GM21619 (cell line): ENCODE measurements around the gene SLC17A1.

ENCODE experiments used
- ATAC-seq: cut with Tn5 transposase; IDR thresholded peaks from one replicate; pipeline ENCODE4 v1.9.1; 2021; ENCODE audit not compliant: unreplicated experiment

The SLC17A1 gene

GRCh38 chr6:25833136-25833535, 1.3 kb upstream of the SLC17A1 start:
- no peak for ATAC-seq

DNA sequence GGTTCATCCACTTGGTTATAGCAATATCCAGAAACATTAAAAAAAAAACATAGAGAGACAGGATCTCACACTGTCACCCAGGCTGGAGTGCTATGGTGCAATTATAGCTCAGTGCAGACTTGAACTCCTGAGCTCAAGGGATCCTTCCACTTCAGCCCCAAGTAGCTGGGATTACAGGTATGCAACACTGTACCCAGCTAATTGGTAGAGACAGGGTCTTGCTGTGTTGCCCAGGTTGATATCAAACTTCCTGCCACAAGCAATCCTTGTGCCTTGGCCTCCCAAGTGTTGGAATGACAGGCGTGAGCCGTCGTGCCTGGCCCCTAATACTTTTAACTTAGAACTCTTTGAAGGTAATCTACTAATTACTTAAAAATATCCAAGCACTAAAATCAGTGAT, 818 bp upstream of the SLC17A1 start:
- ATAC-seq: no peak

GRCh38 chr6:25832307-25832662, 433 bp upstream of the SLC17A1 start:
- no peak for ATAC-seq

DNA sequence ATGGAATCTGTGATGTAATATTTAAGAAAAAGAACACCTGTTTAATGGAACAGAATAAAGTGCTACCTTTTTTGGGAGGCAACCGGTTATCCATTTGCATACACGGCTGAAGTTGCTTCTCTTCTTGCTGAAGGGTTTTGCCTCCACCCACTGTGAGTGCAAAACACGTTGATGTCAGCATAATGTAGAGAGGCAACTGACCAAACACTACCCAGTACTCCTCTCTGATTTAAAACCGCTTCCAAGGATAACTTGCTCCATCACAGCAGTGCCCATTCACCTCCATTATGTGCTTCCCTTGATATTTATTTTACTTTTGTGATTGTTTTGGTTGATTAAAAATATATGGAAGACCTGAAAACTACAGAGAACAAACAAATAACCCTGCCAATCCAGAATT, 1.4 kb downstream of the SLC17A1 start:
- ATAC-seq: no peak

- ATAC-seq: no peak
Measured at GRCh38 chr6:25829375-25829774, 2.5 kb downstream of the SLC17A1 start.

DNA sequence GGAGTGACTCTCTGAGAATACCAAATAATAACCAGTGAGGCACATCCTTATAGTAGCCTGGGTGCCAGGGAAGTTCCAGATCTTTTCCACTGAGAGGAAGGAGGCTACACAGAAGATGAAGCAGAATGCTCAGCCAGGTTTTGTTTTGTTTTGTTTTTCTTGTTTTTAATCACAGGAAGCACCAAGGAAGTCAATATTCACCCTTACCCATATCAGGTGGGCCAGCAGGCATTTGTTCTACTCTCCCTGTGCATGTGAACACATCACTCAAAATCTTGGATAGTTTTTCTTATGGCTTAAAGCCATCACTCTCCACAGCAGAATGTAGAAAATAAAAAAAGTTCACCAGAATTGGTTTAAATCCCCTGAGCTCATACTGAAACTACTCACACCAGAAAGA, 10.5 kb downstream of the SLC17A1 start:
- ATAC-seq: no peak

DNA sequence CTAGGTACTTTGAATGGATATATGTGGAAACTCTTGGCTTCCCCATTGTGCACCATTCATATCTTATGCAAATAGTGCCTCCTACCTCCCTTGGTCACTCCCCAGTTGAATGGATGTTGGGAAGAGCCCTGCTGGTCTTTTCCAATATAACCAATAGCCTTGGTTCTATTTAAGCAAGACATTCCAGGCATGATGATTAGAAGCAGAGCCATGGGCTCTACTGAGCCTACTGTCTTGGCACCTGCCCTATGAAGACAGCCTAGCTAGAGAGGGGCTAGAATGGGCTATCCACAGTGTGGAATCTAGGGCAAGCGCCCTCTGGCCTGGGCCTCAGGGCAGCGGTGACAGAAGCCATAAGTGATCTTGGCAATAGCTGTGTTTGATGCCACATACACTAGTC, 15.6 kb downstream of the SLC17A1 start:
- ATAC-seq: no peak

DNA sequence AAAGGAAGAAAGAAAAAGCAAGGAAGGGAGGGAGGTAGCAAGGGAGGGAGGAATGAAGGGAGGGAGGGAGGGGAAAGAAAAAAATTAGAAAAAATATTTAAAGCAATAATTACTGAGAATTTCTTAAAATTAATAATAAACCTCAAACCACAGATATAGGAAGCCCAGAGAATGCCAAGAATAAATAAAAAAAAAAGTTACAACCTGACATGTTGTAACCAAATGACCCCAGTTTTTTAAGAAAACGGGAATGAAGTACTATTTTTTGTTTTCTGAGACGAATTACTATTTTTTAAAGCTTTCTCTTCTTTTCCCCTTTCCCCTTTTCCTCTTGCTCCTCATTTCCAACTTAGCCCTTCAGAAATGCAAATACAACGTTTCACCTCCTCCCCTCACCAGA, 16.7 kb downstream of the SLC17A1 start:
- no peak for ATAC-seq

DNA sequence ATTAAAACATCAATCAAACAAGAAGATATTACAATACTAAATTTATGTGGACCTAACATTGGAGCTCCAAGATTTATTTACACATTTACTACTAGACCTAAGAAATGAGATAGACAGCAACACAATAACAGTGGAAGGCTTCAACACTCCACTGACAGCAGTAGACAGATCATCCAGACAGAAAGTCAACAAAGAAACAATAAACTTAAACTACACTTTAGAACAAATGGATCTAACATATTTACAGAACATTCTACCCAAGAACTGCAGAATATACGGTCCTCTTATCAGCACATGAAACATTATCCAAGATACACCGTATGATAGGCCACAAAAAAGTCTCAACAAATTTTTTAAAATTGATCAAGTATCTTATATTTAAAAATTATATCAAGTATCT, 27.0 kb downstream of the SLC17A1 start:
- no peak for ATAC-seq

DNA sequence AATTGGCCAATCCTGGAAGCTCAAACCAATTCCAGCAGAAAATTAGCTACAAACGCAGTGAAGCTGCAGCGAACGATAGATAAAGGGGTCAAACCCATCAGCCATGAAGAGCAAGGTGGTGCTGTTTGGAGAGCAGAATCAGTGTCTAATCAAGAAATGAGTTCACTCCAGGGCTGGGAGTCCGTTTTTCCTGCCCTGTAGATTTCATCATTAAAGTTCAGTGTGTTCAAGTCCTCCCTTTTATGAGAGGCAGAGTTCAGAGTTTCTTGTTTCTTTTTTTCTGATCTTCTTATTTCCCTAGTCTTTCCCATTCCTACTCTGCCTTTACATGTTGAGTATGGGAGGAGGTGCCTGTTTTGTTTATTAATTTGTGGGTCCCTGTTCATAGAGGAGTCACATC, 30.4 kb downstream of the SLC17A1 start:
- no peak for ATAC-seq

DNA sequence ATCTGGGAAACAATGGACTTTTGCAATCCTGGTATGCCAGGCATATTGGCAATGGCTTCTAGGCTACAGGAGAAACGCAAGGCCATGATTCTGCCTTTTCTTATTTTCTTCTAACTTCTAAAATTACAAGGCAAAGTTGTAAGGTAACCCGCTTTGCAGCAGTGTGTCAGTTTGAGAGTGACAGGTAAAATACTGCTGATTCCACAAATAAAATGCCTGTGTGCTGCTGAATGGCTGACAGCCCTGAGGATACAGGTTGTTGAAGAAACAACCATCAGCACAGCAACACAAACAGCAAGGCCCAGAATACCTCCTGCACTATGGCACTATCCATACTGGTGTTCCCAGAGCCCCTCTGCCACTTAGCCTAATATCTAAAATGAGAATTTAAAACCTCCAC, 37.1 kb downstream of the SLC17A1 start:
- no peak for ATAC-seq

DNA sequence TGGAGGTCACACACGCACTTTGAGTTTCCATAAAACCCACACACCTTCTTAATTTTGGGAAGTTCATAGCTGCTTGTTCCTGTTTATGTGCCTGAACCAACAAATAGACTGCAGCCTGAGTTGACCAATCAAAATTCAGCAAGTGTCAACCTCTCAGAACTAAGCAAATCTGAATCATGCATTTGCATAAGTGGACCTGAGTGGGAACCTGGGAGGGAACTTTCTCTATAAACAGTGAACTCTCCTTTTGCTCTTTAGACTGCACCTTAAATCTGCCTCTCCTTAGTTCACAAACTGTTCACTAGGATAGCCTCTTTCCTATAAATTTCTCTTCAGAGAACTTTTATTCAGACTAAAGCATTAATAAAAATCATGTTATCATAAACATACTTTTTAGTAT, 37.9 kb downstream of the SLC17A1 start:
- no peak for ATAC-seq

DNA sequence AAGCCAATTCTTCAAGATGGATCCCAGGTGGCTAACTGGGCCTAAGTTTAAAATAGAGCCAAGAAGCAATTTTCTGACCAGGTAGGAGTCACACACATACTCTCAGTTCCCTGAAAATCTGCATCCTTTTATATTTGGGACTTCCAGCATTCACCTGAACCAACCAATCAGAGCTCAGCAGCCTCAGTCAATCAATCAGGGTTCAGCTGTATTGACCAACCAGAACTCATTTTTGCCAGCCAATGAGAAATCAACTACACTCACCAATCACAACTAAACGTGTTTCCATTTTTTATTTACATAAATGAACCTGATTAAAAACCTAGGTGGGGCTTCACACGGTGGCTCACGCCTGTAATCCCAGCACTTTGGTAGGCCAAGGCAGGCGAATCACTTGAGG, 39.8 kb downstream of the SLC17A1 start:
- ATAC-seq: no peak

- no peak for ATAC-seq
Measured at GRCh38 chr6:25789475-25789874, 42.4 kb downstream of the SLC17A1 start.

DNA sequence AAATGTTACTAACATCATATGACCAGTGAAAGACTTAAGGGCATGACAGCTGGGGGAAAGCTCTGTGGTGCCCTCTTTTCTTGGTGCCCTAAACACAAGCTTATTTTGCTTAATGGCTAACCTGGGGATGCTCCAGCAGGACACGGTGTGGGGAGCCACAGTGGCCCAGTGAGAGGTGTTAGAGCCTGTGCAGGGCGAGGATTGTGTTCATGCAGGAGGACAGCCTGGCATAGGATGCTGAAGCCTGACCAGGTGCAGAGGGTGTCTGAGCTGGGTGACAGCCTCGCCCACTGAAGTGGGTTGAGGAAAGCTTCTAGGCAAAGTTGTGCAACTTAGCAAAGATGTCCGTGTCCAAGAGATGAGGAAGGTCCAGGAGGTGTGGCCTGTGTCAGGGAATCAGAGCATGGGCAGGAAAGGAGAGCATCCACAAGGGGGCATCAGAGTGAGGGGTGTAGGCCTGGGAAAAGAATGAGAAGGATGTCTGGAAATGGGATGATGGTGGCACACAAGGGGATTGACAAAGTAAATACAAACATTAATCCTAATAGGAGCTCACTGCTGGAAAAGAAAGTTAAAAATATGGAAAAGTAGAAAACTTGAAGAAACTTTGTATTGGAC, 43.4 kb downstream of the SLC17A1 start:
- no peak for ATAC-seq

DNA sequence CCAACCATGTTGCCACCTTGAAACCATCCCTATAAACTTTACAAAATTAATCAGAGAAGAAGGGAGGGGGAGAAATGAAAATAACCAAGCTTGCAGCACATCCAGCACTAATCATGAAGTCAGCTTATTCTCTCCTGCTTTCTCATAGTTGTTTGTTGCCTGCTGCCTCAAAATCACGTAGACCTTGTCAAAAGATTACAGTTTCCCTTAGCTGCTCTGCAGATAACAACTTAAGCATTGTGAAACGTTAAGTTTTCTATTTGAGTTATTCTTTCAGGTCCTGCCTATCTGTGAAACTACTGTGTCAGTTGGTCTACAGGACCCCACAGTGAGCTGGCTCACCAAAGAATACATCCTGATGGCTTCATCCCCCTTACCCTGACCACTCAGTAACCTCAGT, 44.4 kb downstream of the SLC17A1 start:
- ATAC-seq: no peak

- ATAC-seq: no peak
Measured at GRCh38 chr6:25781134-25781533, 50.7 kb downstream of the SLC17A1 start.

- no peak for ATAC-seq
Measured at GRCh38 chr6:25777856-25778649, 53.8 kb downstream of the SLC17A1 start.

- ATAC-seq: no peak
Measured at GRCh38 chr6:25777031-25777430, 54.8 kb downstream of the SLC17A1 start.

GRCh38 chr6:25774120-25774715, 57.6 kb downstream of the SLC17A1 start:
- ATAC-seq: no peak

DNA sequence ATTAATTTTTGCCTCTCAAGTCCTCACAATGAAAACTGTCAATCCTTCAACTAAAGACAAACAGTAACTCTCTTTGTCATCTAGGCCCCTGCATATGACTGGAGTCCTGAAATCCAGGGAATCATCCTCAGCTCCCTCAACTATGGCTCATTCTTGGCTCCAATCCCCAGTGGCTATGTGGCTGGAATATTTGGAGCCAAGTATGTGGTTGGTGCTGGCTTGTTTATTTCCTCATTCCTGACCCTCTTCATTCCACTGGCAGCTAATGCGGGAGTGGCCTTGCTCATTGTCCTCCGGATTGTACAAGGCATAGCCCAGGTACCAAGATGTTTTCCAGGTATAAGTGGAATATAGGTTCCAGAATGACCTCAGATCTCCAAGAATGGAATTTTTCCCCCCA, 61.9 kb downstream of the SLC17A1 start:
- no peak for ATAC-seq

- no peak for ATAC-seq
Measured at GRCh38 chr6:25768566-25768965, 63.3 kb downstream of the SLC17A1 start.

DNA sequence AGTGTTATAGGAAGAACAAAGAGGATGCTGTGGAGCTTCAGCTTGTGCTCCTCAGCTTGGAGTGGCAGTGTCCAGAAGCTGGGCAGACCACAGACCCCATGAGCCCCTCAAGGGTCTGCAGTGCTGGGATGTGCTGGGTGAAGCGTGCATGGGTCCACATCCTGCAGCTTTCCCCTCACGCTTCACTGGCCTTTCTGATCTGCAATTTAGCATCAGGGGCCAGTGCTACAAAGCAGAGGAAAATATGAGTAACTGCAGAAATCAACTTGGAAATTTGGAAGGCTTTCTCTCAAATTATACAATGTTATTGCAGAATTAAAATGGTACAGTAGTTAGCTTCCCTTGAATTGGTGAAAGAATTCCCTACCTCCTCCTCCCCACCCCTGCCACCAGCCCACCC, 67.2 kb downstream of the SLC17A1 start:
- ATAC-seq: no peak
